ENCODE results near the gene COL9A3. TPM values are rescaled to one million over a fixed set of nuclear protein-coding genes. Genes with fewer than 3 reads are reported as not detected.

The COL9A3 gene
- total and polyA plus RNA-seq, 11 donors = 0.67 to 6.0 (median 2.0) TPM

DNA sequence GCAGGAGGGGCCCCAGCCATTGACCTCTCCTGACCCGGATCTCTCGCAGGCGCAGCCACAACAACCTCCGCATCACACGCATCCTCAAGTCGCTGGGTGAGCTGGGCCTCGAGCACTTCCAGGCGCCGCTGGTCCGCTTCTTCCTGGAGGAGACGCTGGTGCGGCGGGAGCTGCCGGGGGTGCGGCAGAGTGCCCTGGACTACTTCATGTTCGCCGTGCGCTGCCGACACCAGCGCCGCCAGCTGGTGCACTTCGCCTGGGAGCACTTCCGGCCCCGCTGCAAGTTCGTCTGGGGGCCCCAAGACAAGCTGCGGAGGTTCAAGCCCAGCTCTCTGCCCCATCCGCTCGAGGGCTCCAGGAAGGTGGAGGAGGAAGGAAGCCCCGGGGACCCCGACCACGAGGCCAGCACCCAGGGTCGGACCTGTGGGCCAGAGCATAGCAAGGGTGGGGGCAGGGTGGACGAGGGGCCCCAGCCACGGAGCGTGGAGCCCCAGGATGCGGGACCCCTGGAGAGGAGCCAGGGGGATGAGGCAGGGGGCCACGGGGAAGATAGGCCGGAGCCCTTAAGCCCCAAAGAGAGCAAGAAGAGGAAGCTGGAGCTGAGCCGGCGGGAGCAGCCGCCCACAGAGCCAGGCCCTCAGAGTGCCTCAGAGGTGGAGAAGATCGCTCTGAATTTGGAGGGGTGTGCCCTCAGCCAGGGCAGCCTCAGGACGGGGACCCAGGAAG is 4.5 kb upstream of the COL9A3 start:
- 85 to 91% (median 89%) methylated on average over 42 to 43 of the region's 43 CpGs for WGBS, 4 donors
- no peaks in the 10 kb centered on the region for H3K9me3 ChIP-seq
- no peak for DNase-seq
- no peak overlapping the region for H3K27ac ChIP-seq
- no peak overlapping the region for H3K4me3 ChIP-seq
- intact Hi-C loops (cut with DNase I) = no loop called here
- no peak for ATAC-seq
- H3K27me3 ChIP-seq = peaks cover 4 to 31% (median 23%) of the 10 kb centered on the region in 9 donors
- TF ChIP-seq POLR2A (IDR thresholded peaks at IDR 0.05) = no peak
- TF ChIP-seq, protein P1, sequence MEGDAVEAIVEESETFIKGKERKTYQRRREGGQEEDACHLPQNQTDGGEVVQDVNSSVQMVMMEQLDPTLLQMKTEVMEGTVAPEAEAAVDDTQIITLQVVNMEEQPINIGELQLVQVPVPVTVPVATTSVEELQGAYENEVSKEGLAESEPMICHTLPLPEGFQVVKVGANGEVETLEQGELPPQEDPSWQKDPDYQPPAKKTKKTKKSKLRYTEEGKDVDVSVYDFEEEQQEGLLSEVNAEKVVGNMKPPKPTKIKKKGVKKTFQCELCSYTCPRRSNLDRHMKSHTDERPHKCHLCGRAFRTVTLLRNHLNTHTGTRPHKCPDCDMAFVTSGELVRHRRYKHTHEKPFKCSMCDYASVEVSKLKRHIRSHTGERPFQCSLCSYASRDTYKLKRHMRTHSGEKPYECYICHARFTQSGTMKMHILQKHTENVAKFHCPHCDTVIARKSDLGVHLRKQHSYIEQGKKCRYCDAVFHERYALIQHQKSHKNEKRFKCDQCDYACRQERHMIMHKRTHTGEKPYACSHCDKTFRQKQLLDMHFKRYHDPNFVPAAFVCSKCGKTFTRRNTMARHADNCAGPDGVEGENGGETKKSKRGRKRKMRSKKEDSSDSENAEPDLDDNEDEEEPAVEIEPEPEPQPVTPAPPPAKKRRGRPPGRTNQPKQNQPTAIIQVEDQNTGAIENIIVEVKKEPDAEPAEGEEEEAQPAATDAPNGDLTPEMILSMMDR (IDR thresholded peaks at IDR 0.05) = no peak
- H3K36me3 ChIP-seq = peaks cover 4 to 64% (median 58%) of the 10 kb centered on the region in 9 donors
- peaks cover 0 to 38% (median 23%) of the 10 kb centered on the region in 12 donors for H3K4me1 ChIP-seq

- H3K4me3 ChIP-seq = no peak overlapping the region
- peaks cover 0 to 36% (median 22%) of the 10 kb centered on the region in 12 donors for H3K4me1 ChIP-seq
- intact Hi-C loops (cut with DNase I) = no loop called here
- H3K27me3 ChIP-seq = peaks cover 8 to 36% (median 28%) of the 10 kb centered on the region in 9 donors
- no peaks in the 10 kb centered on the region for H3K9me3 ChIP-seq
- peaks cover 4 to 59% (median 53%) of the 10 kb centered on the region in 9 donors for H3K36me3 ChIP-seq
- TF ChIP-seq POLR2A (IDR thresholded peaks at IDR 0.05) = no peak
- TF ChIP-seq, protein P1 (IDR thresholded peaks at IDR 0.05) = no peak
- WGBS, 4 donors = 90 to 95% (median 93%) methylated on average over 11 of the region's 11 CpGs
- no peak overlapping the region for H3K27ac ChIP-seq
- DNase-seq (no peak), ATAC-seq (no peak)
Measured at GRCh38 chr20:62812907-62813200, 4.0 kb upstream of the COL9A3 start.

DNA sequence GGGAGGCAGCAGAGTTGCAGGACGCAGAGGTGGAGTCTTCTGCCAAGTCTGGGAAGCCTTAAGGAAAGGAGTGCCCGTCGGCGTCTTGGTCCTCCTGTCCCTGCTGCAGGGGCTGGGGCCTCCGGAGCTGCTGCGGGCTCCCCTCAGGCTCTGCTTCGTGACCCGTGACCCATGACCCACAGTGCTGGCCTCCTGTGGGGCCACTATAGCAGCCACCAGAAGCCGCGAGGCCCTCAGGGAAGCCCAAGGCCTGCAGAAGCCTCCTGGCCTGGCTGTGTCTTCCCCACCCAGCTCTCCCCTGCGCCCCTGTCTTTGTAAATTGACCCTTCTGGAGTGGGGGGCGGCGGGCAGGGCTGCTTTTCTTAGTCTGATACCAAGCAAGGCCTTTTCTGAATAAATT is 3.3 kb upstream of the COL9A3 start:
- H3K4me1 ChIP-seq = peaks cover 0 to 36% (median 25%) of the 10 kb centered on the region in 12 donors
- TF ChIP-seq, protein P1 (IDR thresholded peaks at IDR 0.05) = no peak
- TF ChIP-seq POLR2A (IDR thresholded peaks at IDR 0.05) = no peak
- DNase-seq = no peak
- H3K9me3 ChIP-seq = no peaks in the 10 kb centered on the region
- ATAC-seq = no peak
- 81 to 89% (median 86%) methylated on average over 8 to 13 of the region's 13 CpGs for whole genome bisulfite sequencing, 4 donors
- no peak overlapping the region for H3K27ac ChIP-seq
- intact Hi-C loops (cut with DNase I) = no loop called here
- no peak overlapping the region for H3K4me3 ChIP-seq
- H3K36me3 ChIP-seq = peaks cover 4 to 52% (median 47%) of the 10 kb centered on the region in 9 donors
- H3K27me3 ChIP-seq = peaks cover 8 to 41% (median 31%) of the 10 kb centered on the region in 9 donors

DNA sequence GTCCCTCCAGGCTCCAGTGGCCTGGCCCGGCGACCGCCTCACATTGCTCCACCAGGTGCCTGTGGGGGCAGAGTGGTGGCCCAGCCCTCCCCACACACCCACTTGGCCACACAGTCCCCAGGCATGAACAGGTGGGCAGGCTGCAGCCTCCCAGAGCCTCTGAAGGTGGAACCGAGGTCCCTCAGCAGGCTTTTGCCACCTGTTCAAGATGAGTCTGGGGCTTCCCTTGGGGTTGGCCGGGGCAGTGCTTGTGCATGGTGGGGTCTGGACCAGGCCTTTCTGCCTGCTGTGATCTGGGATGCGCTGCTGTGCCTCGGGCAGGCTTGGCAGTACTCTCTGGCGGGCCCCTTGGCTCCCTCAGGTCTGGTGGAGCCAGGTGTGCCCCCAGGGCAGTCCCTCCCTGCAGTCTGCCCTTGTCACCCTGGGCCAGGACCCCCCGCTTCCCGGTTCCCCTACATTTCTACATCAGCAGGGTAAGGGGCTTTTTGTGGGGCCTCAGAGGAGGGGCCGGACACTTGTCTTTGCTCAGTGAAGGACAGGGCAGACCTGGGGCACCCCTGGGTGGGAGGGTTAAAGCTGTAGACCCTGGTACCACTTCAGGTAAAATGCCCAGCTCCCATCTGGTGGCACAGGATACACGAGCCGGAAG is 2.7 kb upstream of the COL9A3 start:
- Histone ChIP-seq H3K27ac (no peak overlapping the region), H3K9me3 (no peaks in the 10 kb centered on the region), H3K4me3 (no peak overlapping the region), H3K4me1 (peaks cover 0 to 42% (median 31%) of the 10 kb centered on the region in 12 donors), H3K27me3 (peaks cover 8 to 44% (median 31%) of the 10 kb centered on the region in 9 donors), H3K36me3 (peaks cover 4 to 46% (median 42%) of the 10 kb centered on the region in 9 donors)
- DNase-seq = no peak
- 59 to 95% (median 81%) methylated on average over 8 to 13 of the region's 13 CpGs for WGBS, 4 donors
- no peak for ATAC-seq
- intact Hi-C loops (cut with DNase I) = no loop called here
- TF ChIP-seq, protein P1 (IDR thresholded peaks at IDR 0.05) = no peak
- no peak for TF ChIP-seq POLR2A (IDR thresholded peaks at IDR 0.05)
